H1 (cell line): ENCODE results near the gene CRACDL.

Source experiments
- EGR1 ChIP-seq: IDR thresholded peaks from 2 replicates; pipeline ENCODE4 v1.6.1; 2011; ENCODE audit warnings: low read depth, low read length, borderline replicate concordance
- EZH2 ChIP-seq: fragments of 200-600 bp; sonication (generic); IDR thresholded peaks from 2 replicates; pipeline ENCODE4 v1.7.1; 2012; ENCODE audit warnings: low read depth, mild to moderate bottlenecking, moderate library complexity, low read length, inconsistent platforms; ENCODE audit not compliant: severe bottlenecking
- GABPA ChIP-seq: IDR thresholded peaks from 2 replicates; pipeline ENCODE4 v1.6.1; 2011; ENCODE audit warnings: mild to moderate bottlenecking, low read length, moderate library complexity, borderline replicate concordance; ENCODE audit not compliant: insufficient read depth
- KDM1A ChIP-seq: fragments of 200-600, 300-600 bp; sonication (generic); IDR thresholded peaks from 2 replicates; pipeline ENCODE4 v1.7.1; 2016; ENCODE audit warnings: mild to moderate bottlenecking, low read length, borderline replicate concordance
- MAX ChIP-seq: IDR thresholded peaks from 2 replicates; pipeline ENCODE4 v1.6.1; 2012; ENCODE audit warnings: inconsistent platforms
- POLR2AphosphoS5 ChIP-seq: IDR thresholded peaks from 2 replicates; pipeline ENCODE4 v1.6.1; 2011; ENCODE audit warnings: low read depth, low read length
- RAD21 ChIP-seq, 2 experiments: IDR thresholded peaks in 1 of 2; conservative IDR thresholded peaks in 1 of 2; 2 replicates each; pipeline ENCODE4 v1.6.1; 2011; ENCODE audit warnings: low read depth in 2 of 2, low read length in 2 of 2, improper control_type of control experiment in 1 of 2, inconsistent platforms in 1 of 2, mild to moderate bottlenecking in 1 of 2, moderate library complexity in 1 of 2
- RFX5 ChIP-seq: IDR thresholded peaks from 2 replicates; pipeline ENCODE4 v1.6.1; 2011; ENCODE audit warnings: low read depth, low read length, improper control_type of control experiment, borderline replicate concordance
- SIN3A ChIP-seq, 2 experiments: IDR thresholded peaks in 1 of 2; conservative IDR thresholded peaks in 1 of 2; 2 replicates each; pipeline ENCODE4 v1.6.1; 2011 to 2012; ENCODE audit warnings: low read length in 2 of 2, improper control_type of control experiment in 1 of 2, low read depth in 1 of 2, mild to moderate bottlenecking in 1 of 2
- TAF1 ChIP-seq: IDR thresholded peaks from 2 replicates; pipeline ENCODE4 v1.6.1; 2011; ENCODE audit warnings: mild to moderate bottlenecking, low read depth, low read length
- TF ChIP-seq, protein P1 (sequence below): IDR thresholded peaks from 2 replicates; pipeline ENCODE4 v1.6.1; 2011; ENCODE audit warnings: low read length, improper control_type of control experiment
- TF ChIP-seq, protein P2 (sequence below), 3 experiments: IDR thresholded peaks; 1 replicate in 2 of 3; 2 replicates in 1 of 3; pipeline versions ENCODE4 v1.5.1 to v1.6.1; 2011; ENCODE audit warnings: low read length in 3 of 3, mild to moderate bottlenecking in 3 of 3, inconsistent platforms in 2 of 3, low read depth in 1 of 3, moderate library complexity in 1 of 3; ENCODE audit not compliant: insufficient read depth in 1 of 3; ENCODE audit errors: control extremely low read depth in 1 of 3

DNA sequence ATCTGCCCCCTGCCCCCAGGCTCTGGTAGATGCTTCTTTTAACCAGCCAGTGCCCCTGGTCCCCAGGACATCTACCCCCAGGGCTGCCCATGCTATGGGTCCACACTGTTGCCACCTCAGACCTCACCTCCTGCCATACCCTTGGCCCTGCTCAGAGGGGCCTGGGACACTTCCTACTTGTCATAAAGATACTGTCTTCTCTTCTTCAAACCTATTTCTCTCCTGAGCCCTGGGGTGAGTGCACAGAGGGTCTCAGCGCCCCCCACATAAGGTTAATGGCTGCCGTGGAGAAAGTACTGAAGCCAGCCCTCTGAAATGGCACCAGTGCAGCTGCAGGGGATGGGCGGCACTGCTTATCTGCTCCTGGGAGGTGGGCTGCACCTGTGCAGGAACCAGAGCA lies 127.5 kb downstream of the CRACDL start:
- TF ChIP-seq EGR1 (no peak), KDM1A (no peak), EZH2 (no peak), POLR2AphosphoS5 (no peak), RAD21 (IDR thresholded peaks at IDR 0.05 in 1 of 2, conservative IDR thresholded peaks at IDR 0.05 in 1 of 2; ENCODE audit: low read depth in 2 of 2, low read length in 2 of 2) (no peak), GABPA (no peak), MAX (no peak), RFX5 (no peak), SIN3A (conservative IDR thresholded peaks at IDR 0.05 in 1 of 2, IDR thresholded peaks at IDR 0.05 in 1 of 2; ENCODE audit: low read depth in 1 of 2, low read length in 2 of 2) (no peak), TAF1 (no peak)
- TF ChIP-seq, protein P1, sequence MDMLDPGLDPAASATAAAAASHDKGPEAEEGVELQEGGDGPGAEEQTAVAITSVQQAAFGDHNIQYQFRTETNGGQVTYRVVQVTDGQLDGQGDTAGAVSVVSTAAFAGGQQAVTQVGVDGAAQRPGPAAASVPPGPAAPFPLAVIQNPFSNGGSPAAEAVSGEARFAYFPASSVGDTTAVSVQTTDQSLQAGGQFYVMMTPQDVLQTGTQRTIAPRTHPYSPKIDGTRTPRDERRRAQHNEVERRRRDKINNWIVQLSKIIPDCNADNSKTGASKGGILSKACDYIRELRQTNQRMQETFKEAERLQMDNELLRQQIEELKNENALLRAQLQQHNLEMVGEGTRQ = no peak
- TF ChIP-seq, protein P2, sequence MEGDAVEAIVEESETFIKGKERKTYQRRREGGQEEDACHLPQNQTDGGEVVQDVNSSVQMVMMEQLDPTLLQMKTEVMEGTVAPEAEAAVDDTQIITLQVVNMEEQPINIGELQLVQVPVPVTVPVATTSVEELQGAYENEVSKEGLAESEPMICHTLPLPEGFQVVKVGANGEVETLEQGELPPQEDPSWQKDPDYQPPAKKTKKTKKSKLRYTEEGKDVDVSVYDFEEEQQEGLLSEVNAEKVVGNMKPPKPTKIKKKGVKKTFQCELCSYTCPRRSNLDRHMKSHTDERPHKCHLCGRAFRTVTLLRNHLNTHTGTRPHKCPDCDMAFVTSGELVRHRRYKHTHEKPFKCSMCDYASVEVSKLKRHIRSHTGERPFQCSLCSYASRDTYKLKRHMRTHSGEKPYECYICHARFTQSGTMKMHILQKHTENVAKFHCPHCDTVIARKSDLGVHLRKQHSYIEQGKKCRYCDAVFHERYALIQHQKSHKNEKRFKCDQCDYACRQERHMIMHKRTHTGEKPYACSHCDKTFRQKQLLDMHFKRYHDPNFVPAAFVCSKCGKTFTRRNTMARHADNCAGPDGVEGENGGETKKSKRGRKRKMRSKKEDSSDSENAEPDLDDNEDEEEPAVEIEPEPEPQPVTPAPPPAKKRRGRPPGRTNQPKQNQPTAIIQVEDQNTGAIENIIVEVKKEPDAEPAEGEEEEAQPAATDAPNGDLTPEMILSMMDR (IDR thresholded peaks at IDR 0.05; ENCODE audit: control extremely low read depth in 1 of 3, insufficient read depth in 1 of 3, low read depth in 1 of 3, low read length in 3 of 3) = no peak
